ENCODE results near the gene STC2.
A peak's percentile ranks its signal among the peaks of the same experiment; 100 is the strongest.

STC2 gene

GRCh38 chr5:173340451-173340850 is 12.2 kb upstream of the STC2 start:
- Histone ChIP-seq H3K27me3 (ENCODE audit: control insufficient read depth in 5 of 5, insufficient read depth in 4 of 5, low read length in 5 of 5) (peaks cover 0 to 11% (median 3%) of the 10 kb centered on the region in 5 donors), H3K9me3 (ENCODE audit: control insufficient read depth in 5 of 5, low read length in 5 of 5) (no peaks in the 10 kb centered on the region), H3K36me3 (ENCODE audit: control insufficient read depth in 5 of 5, insufficient read depth in 5 of 5, low read length in 5 of 5) (no peaks in the 10 kb centered on the region), H3K27ac (ENCODE audit: low read depth, low read length) (no peak overlapping the region), H3K4me3 (ENCODE audit: low read depth in 1 of 5, low read length in 5 of 5) (no peak overlapping the region), H3K9ac (ENCODE audit: low read length in 5 of 5) (no peak overlapping the region), H3K4me1 (ENCODE audit: control insufficient read depth in 5 of 5, insufficient read depth in 5 of 5, low read length in 5 of 5) (no peaks in the 10 kb centered on the region)

- Histone ChIP-seq H3K27me3 (ENCODE audit: control insufficient read depth in 5 of 5, insufficient read depth in 4 of 5, low read length in 5 of 5) (peaks cover 0 to 9% (median 3%) of the 10 kb centered on the region in 5 donors), H3K9ac (ENCODE audit: low read length in 5 of 5) (no peak overlapping the region), H3K4me1 (ENCODE audit: control insufficient read depth in 5 of 5, insufficient read depth in 5 of 5, low read length in 5 of 5) (no peaks in the 10 kb centered on the region), H3K9me3 (ENCODE audit: control insufficient read depth in 5 of 5, low read length in 5 of 5) (no peaks in the 10 kb centered on the region), H3K36me3 (ENCODE audit: control insufficient read depth in 5 of 5, insufficient read depth in 5 of 5, low read length in 5 of 5) (no peaks in the 10 kb centered on the region), H3K27ac (ENCODE audit: low read depth, low read length) (no peak overlapping the region), H3K4me3 (ENCODE audit: low read depth in 1 of 5, low read length in 5 of 5) (no peak overlapping the region)
Observed at GRCh38 chr5:173339286-173339685, 11.1 kb upstream of the STC2 start.

- Histone ChIP-seq H3K4me3 (ENCODE audit: low read depth in 1 of 5, low read length in 5 of 5) (no peak overlapping the region), H3K27me3 (ENCODE audit: control insufficient read depth in 5 of 5, insufficient read depth in 4 of 5, low read length in 5 of 5) (peaks cover 0 to 9% (median 3%) of the 10 kb centered on the region in 5 donors), H3K27ac (ENCODE audit: low read depth, low read length) (no peak overlapping the region), H3K4me1 (ENCODE audit: control insufficient read depth in 5 of 5, insufficient read depth in 5 of 5, low read length in 5 of 5) (no peaks in the 10 kb centered on the region), H3K9me3 (ENCODE audit: control insufficient read depth in 5 of 5, low read length in 5 of 5) (no peaks in the 10 kb centered on the region), H3K36me3 (ENCODE audit: control insufficient read depth in 5 of 5, insufficient read depth in 5 of 5, low read length in 5 of 5) (no peaks in the 10 kb centered on the region), H3K9ac (ENCODE audit: low read length in 5 of 5) (no peak overlapping the region)
Observed at GRCh38 chr5:173338380-173339015, 10.3 kb upstream of the STC2 start.

- H3K4me1 ChIP-seq (ENCODE audit: control insufficient read depth in 5 of 5, insufficient read depth in 5 of 5, low read length in 5 of 5): peaks cover 0 to 3% (median 2%) of the 10 kb centered on the region in 5 donors
- H3K36me3 ChIP-seq (ENCODE audit: control insufficient read depth in 5 of 5, insufficient read depth in 5 of 5, low read length in 5 of 5): no peaks in the 10 kb centered on the region
- no peak overlapping the region for H3K4me3 ChIP-seq (ENCODE audit: low read depth in 1 of 5, low read length in 5 of 5)
- no peaks in the 10 kb centered on the region for H3K9me3 ChIP-seq (ENCODE audit: control insufficient read depth in 5 of 5, low read length in 5 of 5)
- no peak overlapping the region for H3K27ac ChIP-seq (ENCODE audit: low read depth, low read length)
- peaks cover 0 to 14% (median 2%) of the 10 kb centered on the region in 5 donors for H3K27me3 ChIP-seq (ENCODE audit: control insufficient read depth in 5 of 5, insufficient read depth in 4 of 5, low read length in 5 of 5)
- no peak overlapping the region for H3K9ac ChIP-seq (ENCODE audit: low read length in 5 of 5)
Observed at GRCh38 chr5:173334808-173335207, 6.6 kb upstream of the STC2 start.

- H3K9me3 ChIP-seq (ENCODE audit: control insufficient read depth in 5 of 5, low read length in 5 of 5): no peaks in the 10 kb centered on the region
- H3K4me1 ChIP-seq (ENCODE audit: control insufficient read depth in 5 of 5, insufficient read depth in 5 of 5, low read length in 5 of 5): peaks cover 0 to 9% (median 8%) of the 10 kb centered on the region in 5 donors
- H3K27me3 ChIP-seq (ENCODE audit: control insufficient read depth in 5 of 5, insufficient read depth in 4 of 5, low read length in 5 of 5): peaks cover 0 to 11% (median 2%) of the 10 kb centered on the region in 5 donors
- H3K4me3 ChIP-seq (ENCODE audit: low read depth in 1 of 5, low read length in 5 of 5): no peak overlapping the region
- no peak overlapping the region for H3K27ac ChIP-seq (ENCODE audit: low read depth, low read length)
- no peak overlapping the region for H3K9ac ChIP-seq (ENCODE audit: low read length in 5 of 5)
- no peaks in the 10 kb centered on the region for H3K36me3 ChIP-seq (ENCODE audit: control insufficient read depth in 5 of 5, insufficient read depth in 5 of 5, low read length in 5 of 5)
Observed at GRCh38 chr5:173333925-173334661, 5.9 kb upstream of the STC2 start.

GRCh38 chr5:173331956-173332479 is 3.8 kb upstream of the STC2 start:
- H3K27me3 ChIP-seq (ENCODE audit: control insufficient read depth in 5 of 5, insufficient read depth in 4 of 5, low read length in 5 of 5): peaks cover 0 to 20% (median 13%) of the 10 kb centered on the region in 5 donors
- peaks cover 8 to 30% (median 29%) of the 10 kb centered on the region in 5 donors for H3K4me1 ChIP-seq (ENCODE audit: control insufficient read depth in 5 of 5, insufficient read depth in 5 of 5, low read length in 5 of 5)
- no peak overlapping the region for H3K9ac ChIP-seq (ENCODE audit: low read length in 5 of 5)
- H3K36me3 ChIP-seq (ENCODE audit: control insufficient read depth in 5 of 5, insufficient read depth in 5 of 5, low read length in 5 of 5): no peaks in the 10 kb centered on the region
- H3K27ac ChIP-seq (ENCODE audit: low read depth, low read length): no peak overlapping the region
- no peaks in the 10 kb centered on the region for H3K9me3 ChIP-seq (ENCODE audit: control insufficient read depth in 5 of 5, low read length in 5 of 5)
- no peak overlapping the region for H3K4me3 ChIP-seq (ENCODE audit: low read depth in 1 of 5, low read length in 5 of 5)

GRCh38 chr5:173331287-173331686 is 3.1 kb upstream of the STC2 start:
- no peaks in the 10 kb centered on the region for H3K36me3 ChIP-seq (ENCODE audit: control insufficient read depth in 5 of 5, insufficient read depth in 5 of 5, low read length in 5 of 5)
- no peaks in the 10 kb centered on the region for H3K9me3 ChIP-seq (ENCODE audit: control insufficient read depth in 5 of 5, low read length in 5 of 5)
- peaks cover 8 to 36% (median 35%) of the 10 kb centered on the region in 5 donors for H3K4me1 ChIP-seq (ENCODE audit: control insufficient read depth in 5 of 5, insufficient read depth in 5 of 5, low read length in 5 of 5)
- no peak overlapping the region for H3K9ac ChIP-seq (ENCODE audit: low read length in 5 of 5)
- H3K27ac ChIP-seq (ENCODE audit: low read depth, low read length): no peak overlapping the region
- H3K27me3 ChIP-seq (ENCODE audit: control insufficient read depth in 5 of 5, insufficient read depth in 4 of 5, low read length in 5 of 5): peaks cover 0 to 26% (median 15%) of the 10 kb centered on the region in 5 donors
- H3K4me3 ChIP-seq (ENCODE audit: low read depth in 1 of 5, low read length in 5 of 5): no peak overlapping the region

GRCh38 chr5:173330338-173331206 is 2.4 kb upstream of the STC2 start:
- Histone ChIP-seq H3K9me3 (ENCODE audit: control insufficient read depth in 5 of 5, low read length in 5 of 5) (no peaks in the 10 kb centered on the region), H3K4me1 (ENCODE audit: control insufficient read depth in 5 of 5, insufficient read depth in 5 of 5, low read length in 5 of 5) (peaks cover 8 to 39% (median 35%) of the 10 kb centered on the region in 5 donors), H3K36me3 (ENCODE audit: control insufficient read depth in 5 of 5, insufficient read depth in 5 of 5, low read length in 5 of 5) (no peaks in the 10 kb centered on the region), H3K9ac (ENCODE audit: low read length in 5 of 5) (no peak overlapping the region), H3K4me3 (ENCODE audit: low read depth in 1 of 5, low read length in 5 of 5) (no peak overlapping the region), H3K27ac (ENCODE audit: low read depth, low read length) (no peak overlapping the region), H3K27me3 (ENCODE audit: control insufficient read depth in 5 of 5, insufficient read depth in 4 of 5, low read length in 5 of 5) (peaks cover 0 to 26% (median 17%) of the 10 kb centered on the region in 5 donors)

- no peaks in the 10 kb centered on the region for H3K9me3 ChIP-seq (ENCODE audit: control insufficient read depth in 5 of 5, low read length in 5 of 5)
- peak overlapping the region in 4 of 5 donors; percentile 53 to 67 (median 64) for H3K4me3 ChIP-seq (ENCODE audit: low read depth in 1 of 5, low read length in 5 of 5)
- no peaks in the 10 kb centered on the region for H3K36me3 ChIP-seq (ENCODE audit: control insufficient read depth in 5 of 5, insufficient read depth in 5 of 5, low read length in 5 of 5)
- peaks cover 8 to 48% (median 39%) of the 10 kb centered on the region in 5 donors for H3K4me1 ChIP-seq (ENCODE audit: control insufficient read depth in 5 of 5, insufficient read depth in 5 of 5, low read length in 5 of 5)
- peaks cover 0 to 26% (median 19%) of the 10 kb centered on the region in 5 donors for H3K27me3 ChIP-seq (ENCODE audit: control insufficient read depth in 5 of 5, insufficient read depth in 4 of 5, low read length in 5 of 5)
- H3K9ac ChIP-seq (ENCODE audit: low read length in 5 of 5): no peak overlapping the region
- H3K27ac ChIP-seq (ENCODE audit: low read depth, low read length): no peak overlapping the region
Observed at GRCh38 chr5:173329491-173330337, 1.5 kb upstream of the STC2 start.
